Neural progenitor cell (in vitro differentiated cells): ENCODE data around the gene GAREM2. TPM values are rescaled to one million over a fixed set of nuclear protein-coding genes. Genes with fewer than 3 reads are reported as not detected.
A peak's percentile ranks its signal among the peaks of the same experiment; 100 is the strongest.

Source experiments
- DNase-seq: peaks from one replicate; pipeline ENCODE4 v3.0.0-alpha.2; 2016; ENCODE audit warnings: low spot score
- H2AFZ ChIP-seq: fragments of 200-600 bp; sonication (generic); replicated peaks from 2 replicates; pipeline ENCODE4 v1.6.1; 2016; ENCODE audit warnings: antibody characterized with exemption
- H3F3A ChIP-seq: fragments of 200-600 bp; sonication (generic); 2 replicates; pipeline ENCODE4 v1.6.1; 2016; ENCODE audit warnings: antibody characterized with exemption, low read depth
- H3K27ac ChIP-seq: fragments of 200-600 bp; sonication (generic); 2 replicates; pipeline ENCODE4 v1.5.1; 2016; ENCODE audit warnings: mild to moderate bottlenecking
- H3K27me3 ChIP-seq: fragments of 200-600 bp; sonication (generic); 2 replicates; pipeline ENCODE4 v1.6.1; 2016; ENCODE audit warnings: mild to moderate bottlenecking, moderate library complexity
- H3K36me3 ChIP-seq: fragments of 200-600 bp; sonication (generic); 2 replicates; pipeline ENCODE4 v1.5.1; 2016
- H3K4me1 ChIP-seq: fragments of 200-600 bp; sonication (generic); 2 replicates; pipeline ENCODE4 v1.6.1; 2016; ENCODE audit warnings: mixed run types
- H3K4me2 ChIP-seq: fragments of 200-600 bp; sonication (generic); 2 replicates; pipeline ENCODE4 v1.6.1; 2016
- H3K4me3 ChIP-seq: fragments of 200-600 bp; sonication (generic); 2 replicates; pipeline ENCODE4 v1.5.1; 2016
- H3K79me2 ChIP-seq: fragments of 200-600 bp; sonication (generic); 2 replicates; pipeline ENCODE4 v1.6.1; 2016; ENCODE audit warnings: low read depth
- H3K9ac ChIP-seq: fragments of 200-600 bp; sonication (generic); 2 replicates; pipeline ENCODE4 v1.6.1; 2016
- H3K9me3 ChIP-seq: fragments of 200-600 bp; sonication (generic); 2 replicates; pipeline ENCODE4 v1.5.1; 2016; ENCODE audit warnings: low read depth
- H4K20me1 ChIP-seq: fragments of 200-600 bp; sonication (generic); 2 replicates; pipeline ENCODE4 v1.6.1; 2016; ENCODE audit warnings: low read depth
- H3K27ac Mint-ChIP-seq: 3 replicates; pipeline ENCODE4 v1.8.0; 2021; ENCODE audit warnings: mixed read lengths
- H3K27me3 Mint-ChIP-seq: 2 replicates; pipeline ENCODE4 v1.8.0; 2022; ENCODE audit warnings: low read depth, mild to moderate bottlenecking, inconsistent platforms, moderate library complexity, mixed read lengths; ENCODE audit not compliant: insufficient read depth
- H3K36me3 Mint-ChIP-seq: 3 replicates; pipeline ENCODE4 v1.8.0; 2021; ENCODE audit warnings: mixed read lengths
- H3K4me1 Mint-ChIP-seq: 3 replicates; pipeline ENCODE4 v1.8.0; 2021; ENCODE audit warnings: mixed read lengths
- H3K4me3 Mint-ChIP-seq: 3 replicates; pipeline ENCODE4 v1.8.0; 2021; ENCODE audit warnings: mild to moderate bottlenecking, moderate library complexity, mixed read lengths
- H3K9me3 Mint-ChIP-seq: 3 replicates; pipeline ENCODE4 v1.8.0; 2020; ENCODE audit warnings: mixed read lengths
- CTCF ChIP-seq: fragments of 200-600 bp; sonication (generic); IDR thresholded peaks from 2 replicates; pipeline ENCODE4 v1.5.1; 2017; ENCODE audit warnings: antibody characterized with exemption, mild to moderate bottlenecking
- EZH2 ChIP-seq: fragments of 200-600 bp; sonication (generic); IDR thresholded peaks from 2 replicates; pipeline ENCODE4 v1.6.1; 2017; ENCODE audit warnings: antibody characterized with exemption, mild to moderate bottlenecking, moderate library complexity
- EZH2phosphoT487 ChIP-seq: fragments of 200-600 bp; sonication (generic); IDR thresholded peaks from 2 replicates; pipeline ENCODE4 v1.6.1; 2017; ENCODE audit warnings: antibody characterized with exemption
- total RNA-seq: library from RNA; depleted of rRNA; stranded (reverse); fragments of >200 nt; gene quantifications from 2 replicates; pipeline ENCODE4 v1.2.3, GENCODE V29; 2015; ENCODE audit warnings: low replicate concordance

GAREM2 gene
- total RNA-seq, 1 donor from 2014 or later: 20.0 TPM

GRCh38 chr2:26130763-26131162, 42.1 kb upstream of the GAREM2 start:
- peaks cover 34% of the 10 kb centered on the region for H3K79me2 ChIP-seq
- peaks cover 4% of the 10 kb centered on the region for H3K36me3 ChIP-seq
- no peaks in the 10 kb centered on the region for H3K4me1 ChIP-seq
- no peak overlapping the region for H3K4me2 ChIP-seq
- no peak for DNase-seq
- H4K20me1 ChIP-seq: peaks cover 32% of the 10 kb centered on the region
- H3K27me3 Mint-ChIP-seq: no peaks in the 10 kb centered on the region
- H3K4me3 Mint-ChIP-seq: no peak overlapping the region
- no peaks in the 10 kb centered on the region for H3K27me3 ChIP-seq
- no peak overlapping the region for H2AFZ ChIP-seq
- peaks cover 5% of the 10 kb centered on the region for H3K4me1 Mint-ChIP-seq
- no peaks in the 10 kb centered on the region for H3K9me3 Mint-ChIP-seq
- H3K9ac ChIP-seq: no peak overlapping the region
- H3K27ac ChIP-seq: no peak overlapping the region
- no peak for TF ChIP-seq EZH2
- no peak for TF ChIP-seq CTCF
- TF ChIP-seq EZH2phosphoT487: no peak
- no peak overlapping the region for H3K4me3 ChIP-seq
- no peaks in the 10 kb centered on the region for H3K9me3 ChIP-seq
- H3F3A ChIP-seq: peaks cover 14% of the 10 kb centered on the region
- no peak overlapping the region for H3K27ac Mint-ChIP-seq
- peaks cover 18% of the 10 kb centered on the region for H3K36me3 Mint-ChIP-seq

- Histone ChIP-seq H3K9ac (no peak overlapping the region), H3K4me3 (no peak overlapping the region), H3K27ac (no peak overlapping the region), H3K4me2 (no peak overlapping the region), H3K9me3 (no peaks in the 10 kb centered on the region), H3K27me3 (no peaks in the 10 kb centered on the region), H2AFZ (no peak overlapping the region), H3K36me3 (peaks cover 7% of the 10 kb centered on the region), H3K4me1 (peaks cover 3% of the 10 kb centered on the region), H3K79me2 (peaks cover 4% of the 10 kb centered on the region), H3F3A (peaks cover 16% of the 10 kb centered on the region), H4K20me1 (peaks cover 20% of the 10 kb centered on the region)
- Mint-ChIP-seq H3K27me3 (no peaks in the 10 kb centered on the region), H3K9me3 (no peaks in the 10 kb centered on the region), H3K27ac (no peak overlapping the region), H3K36me3 (peaks cover 15% of the 10 kb centered on the region), H3K4me1 (peaks cover 6% of the 10 kb centered on the region), H3K4me3 (no peak overlapping the region)
- no peak for DNase-seq
- TF ChIP-seq EZH2phosphoT487 (no peak), EZH2 (no peak), CTCF (no peak)
These were observed 36.4 kb upstream of the GAREM2 start for GRCh38 chr2:26136451-26136850.

GRCh38 chr2:26139269-26140183, 33.4 kb upstream of the GAREM2 start:
- no peak for DNase-seq
- Histone ChIP-seq H3K27me3 (no peaks in the 10 kb centered on the region), H4K20me1 (peaks cover 12% of the 10 kb centered on the region), H3K27ac (peak overlapping the region; percentile 53), H3K9ac (no peak overlapping the region), H3F3A (peaks cover 13% of the 10 kb centered on the region), H3K36me3 (peaks cover 7% of the 10 kb centered on the region), H2AFZ (no peak overlapping the region), H3K4me1 (peaks cover 3% of the 10 kb centered on the region), H3K4me2 (no peak overlapping the region), H3K79me2 (no peaks in the 10 kb centered on the region), H3K4me3 (no peak overlapping the region), H3K9me3 (no peaks in the 10 kb centered on the region)
- H3K9me3 Mint-ChIP-seq: no peaks in the 10 kb centered on the region
- peaks cover 4% of the 10 kb centered on the region for H3K4me1 Mint-ChIP-seq
- no peak overlapping the region for H3K4me3 Mint-ChIP-seq
- TF ChIP-seq CTCF: no peak
- no peak for TF ChIP-seq EZH2phosphoT487
- no peak for TF ChIP-seq EZH2
- H3K27ac Mint-ChIP-seq: peak overlapping the region; percentile 1
- peaks cover 2% of the 10 kb centered on the region for H3K27me3 Mint-ChIP-seq
- H3K36me3 Mint-ChIP-seq: peaks cover 10% of the 10 kb centered on the region
